ENCODE results near the gene HLA-DQA1. TPM values are rescaled to one million over a fixed set of nuclear protein-coding genes. Genes with fewer than 3 reads are reported as not detected.

HLA-DQA1 gene
- total and polyA plus RNA-seq, 10 donors, result 19.1 to 441 (median 228) TPM

- intact Hi-C loops (cut with DNase I; ENCODE audit: low total_unique reads), result no loop called here
- no peak for DNase-seq
- no peak overlapping the region for H3K27ac ChIP-seq
- no peak overlapping the region for H3K4me3 ChIP-seq
- H3K27me3 ChIP-seq (replicated peaks in 1 of 7), result no peaks in the 10 kb centered on the region
- no peaks in the 10 kb centered on the region for H3K9me3 ChIP-seq
- no peaks in the 10 kb centered on the region for H3K4me1 ChIP-seq
- H3K36me3 ChIP-seq, result no peaks in the 10 kb centered on the region
- TF ChIP-seq POLR2AphosphoS5 (IDR thresholded peaks at IDR 0.05), result no peak
- TF ChIP-seq CTCF (IDR thresholded peaks at IDR 0.05 in 8 of 11, conservative IDR thresholded peaks at IDR 0.05 in 3 of 11), result no peak
- TF ChIP-seq POLR2A (IDR thresholded peaks at IDR 0.05), result no peak
Measured at GRCh38 chr6:32597024-32597423, 40.2 kb upstream of the HLA-DQA1 start.

GRCh38 chr6:32602383-32602782 is 34.8 kb upstream of the HLA-DQA1 start:
- TF ChIP-seq POLR2AphosphoS5 (IDR thresholded peaks at IDR 0.05), result no peak
- no peak for TF ChIP-seq POLR2A (IDR thresholded peaks at IDR 0.05)
- TF ChIP-seq CTCF (IDR thresholded peaks at IDR 0.05 in 8 of 11, conservative IDR thresholded peaks at IDR 0.05 in 3 of 11), result no peak
- Histone ChIP-seq H3K36me3 (no peaks in the 10 kb centered on the region), H3K27me3 (replicated peaks in 1 of 7) (no peaks in the 10 kb centered on the region), H3K4me3 (no peak overlapping the region), H3K4me1 (peaks cover 0 to 10% (median 0%) of the 10 kb centered on the region in 6 donors), H3K27ac (peak overlapping the region in 5 of 8 donors; percentile 63 to 95 (median 79)), H3K9me3 (no peaks in the 10 kb centered on the region)
- intact Hi-C loops (cut with DNase I; ENCODE audit: low total_unique reads), result no loop called here
- DNase-seq, result no peak
- 48 to 73% (median 64%) methylated on average over 3 of the region's 3 CpGs for WGBS, 5 donors

GRCh38 chr6:32603222-32603621 is 34.0 kb upstream of the HLA-DQA1 start:
- peak overlapping the region in 7 of 8 donors; percentile 54 to 95 (median 71) for H3K27ac ChIP-seq
- no peak for DNase-seq
- TF ChIP-seq POLR2A (IDR thresholded peaks at IDR 0.05) (no peak), POLR2AphosphoS5 (IDR thresholded peaks at IDR 0.05) (no peak), CTCF (IDR thresholded peaks at IDR 0.05 in 8 of 11, conservative IDR thresholded peaks at IDR 0.05 in 3 of 11) (no peak)
- H3K4me1 ChIP-seq, result peaks cover 0 to 10% (median 0%) of the 10 kb centered on the region in 6 donors
- no peaks in the 10 kb centered on the region for H3K36me3 ChIP-seq
- no peaks in the 10 kb centered on the region for H3K9me3 ChIP-seq
- intact Hi-C loops (cut with DNase I; ENCODE audit: low total_unique reads), result no loop called here
- H3K4me3 ChIP-seq, result no peak overlapping the region
- 62 to 88% (median 63%) methylated on average over 3 to 5 of the region's 5 CpGs for WGBS, 5 donors
- no peaks in the 10 kb centered on the region for H3K27me3 ChIP-seq (replicated peaks in 1 of 7)

- intact Hi-C loops (cut with DNase I; ENCODE audit: low total_unique reads), result no loop called here
- Histone ChIP-seq H3K27me3 (replicated peaks in 1 of 7) (no peaks in the 10 kb centered on the region), H3K9me3 (no peaks in the 10 kb centered on the region), H3K4me1 (peaks cover 0 to 10% (median 0%) of the 10 kb centered on the region in 6 donors), H3K4me3 (no peak overlapping the region), H3K27ac (peak overlapping the region in 6 of 8 donors; percentile 56 to 95 (median 70)), H3K36me3 (no peaks in the 10 kb centered on the region)
- TF ChIP-seq POLR2A (IDR thresholded peaks at IDR 0.05), result no peak
- no peak for TF ChIP-seq CTCF (IDR thresholded peaks at IDR 0.05 in 8 of 11, conservative IDR thresholded peaks at IDR 0.05 in 3 of 11)
- TF ChIP-seq POLR2AphosphoS5 (IDR thresholded peaks at IDR 0.05), result no peak
- WGBS, 5 donors, result 0 to 25% (median 2%) methylated on average over 3 of the region's 3 CpGs
- DNase-seq, result no peak
Measured at GRCh38 chr6:32603888-32604287, 33.3 kb upstream of the HLA-DQA1 start.
